Measurements from ENCODE around the gene ZAR1. TPM values are rescaled to one million over a fixed set of nuclear protein-coding genes. Genes with fewer than 3 reads are reported as not detected.

Gene ZAR1
- total and polyA plus RNA-seq, 12 donors = not detected

DNA sequence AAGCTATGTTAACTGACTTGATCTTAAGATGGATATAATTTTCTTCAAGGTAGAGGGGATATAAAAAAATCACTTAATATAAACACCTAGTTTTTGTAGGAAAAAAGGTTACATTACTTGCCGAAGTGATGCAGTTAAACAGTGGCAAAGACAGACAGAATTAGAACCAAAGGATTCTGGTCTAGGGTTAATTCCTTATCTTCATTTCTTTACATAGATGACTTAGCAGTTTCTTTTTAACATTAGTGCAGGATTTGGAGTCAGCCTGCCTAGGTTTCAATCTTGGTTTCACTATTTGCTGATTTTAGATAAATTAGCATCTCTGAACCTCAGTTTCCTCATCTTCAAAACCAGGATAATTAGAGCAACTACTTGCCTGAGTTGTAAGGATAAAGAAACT lies 14.3 kb downstream of the ZAR1 start:
- H3K9me3 ChIP-seq = no peaks in the 10 kb centered on the region
- DNase-seq (no peak), ATAC-seq (no peak)
- no peak overlapping the region for H3K27ac ChIP-seq
- H3K4me3 ChIP-seq = no peak overlapping the region
- intact Hi-C loops (cut with DNase I) = no loop called here
- H3K36me3 ChIP-seq = peaks cover 0 to 100% (median 50%) of the 10 kb centered on the region in 9 donors
- 90 to 92% methylated on average over 1 of the region's 1 CpG for WGBS, 2 donors
- H3K4me1 ChIP-seq = no peaks in the 10 kb centered on the region
- TF ChIP-seq, protein P1, sequence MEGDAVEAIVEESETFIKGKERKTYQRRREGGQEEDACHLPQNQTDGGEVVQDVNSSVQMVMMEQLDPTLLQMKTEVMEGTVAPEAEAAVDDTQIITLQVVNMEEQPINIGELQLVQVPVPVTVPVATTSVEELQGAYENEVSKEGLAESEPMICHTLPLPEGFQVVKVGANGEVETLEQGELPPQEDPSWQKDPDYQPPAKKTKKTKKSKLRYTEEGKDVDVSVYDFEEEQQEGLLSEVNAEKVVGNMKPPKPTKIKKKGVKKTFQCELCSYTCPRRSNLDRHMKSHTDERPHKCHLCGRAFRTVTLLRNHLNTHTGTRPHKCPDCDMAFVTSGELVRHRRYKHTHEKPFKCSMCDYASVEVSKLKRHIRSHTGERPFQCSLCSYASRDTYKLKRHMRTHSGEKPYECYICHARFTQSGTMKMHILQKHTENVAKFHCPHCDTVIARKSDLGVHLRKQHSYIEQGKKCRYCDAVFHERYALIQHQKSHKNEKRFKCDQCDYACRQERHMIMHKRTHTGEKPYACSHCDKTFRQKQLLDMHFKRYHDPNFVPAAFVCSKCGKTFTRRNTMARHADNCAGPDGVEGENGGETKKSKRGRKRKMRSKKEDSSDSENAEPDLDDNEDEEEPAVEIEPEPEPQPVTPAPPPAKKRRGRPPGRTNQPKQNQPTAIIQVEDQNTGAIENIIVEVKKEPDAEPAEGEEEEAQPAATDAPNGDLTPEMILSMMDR (IDR thresholded peaks at IDR 0.05) = no peak
- H3K27me3 ChIP-seq = no peaks in the 10 kb centered on the region

DNA sequence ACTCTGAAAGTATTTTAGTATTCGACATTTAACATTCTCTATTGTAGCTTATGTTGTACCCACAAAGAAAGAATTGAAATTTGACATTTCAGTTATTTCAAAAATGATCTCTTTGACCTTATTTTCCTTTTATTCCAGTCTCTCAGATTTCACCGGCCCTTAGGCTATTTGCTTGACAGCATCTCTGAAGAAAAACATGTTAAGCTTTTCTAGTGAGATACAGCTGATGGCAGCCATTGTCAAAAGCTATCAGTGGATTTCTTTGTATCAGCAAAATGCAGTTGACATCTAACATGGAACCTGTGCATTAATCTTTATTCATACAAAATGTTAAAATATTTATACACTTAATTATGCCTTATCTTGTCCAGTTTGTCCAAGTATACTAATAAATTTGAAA lies 16.7 kb downstream of the ZAR1 start:
- Histone ChIP-seq H3K4me1 (no peaks in the 10 kb centered on the region), H3K9me3 (no peaks in the 10 kb centered on the region), H3K4me3 (no peak overlapping the region), H3K36me3 (peaks cover 0 to 100% (median 53%) of the 10 kb centered on the region in 9 donors), H3K27me3 (no peaks in the 10 kb centered on the region), H3K27ac (no peak overlapping the region)
- DNase-seq = no peak
- WGBS, 2 donors = 91% methylated on average over 2 of the region's 2 CpGs
- intact Hi-C loops (cut with DNase I) = no loop called here
- TF ChIP-seq, protein P1 (IDR thresholded peaks at IDR 0.05) = no peak
- ATAC-seq = no peak

- H3K36me3 ChIP-seq = peaks cover 0 to 100% (median 75%) of the 10 kb centered on the region in 9 donors
- H3K27ac ChIP-seq = no peak overlapping the region
- no peaks in the 10 kb centered on the region for H3K27me3 ChIP-seq
- no peak overlapping the region for H3K4me3 ChIP-seq
- DNase-seq (no peak), ATAC-seq (no peak)
- H3K9me3 ChIP-seq = no peaks in the 10 kb centered on the region
- TF ChIP-seq, protein P1 (IDR thresholded peaks at IDR 0.05) = no peak
- no peaks in the 10 kb centered on the region for H3K4me1 ChIP-seq
- intact Hi-C loops (cut with DNase I) = no loop called here
Measured at GRCh38 chr4:48509543-48509942, 19.5 kb downstream of the ZAR1 start.

GRCh38 chr4:48518143-48518542 lies 28.1 kb downstream of the ZAR1 start:
- TF ChIP-seq, protein P1 (IDR thresholded peaks at IDR 0.05) = no peak
- WGBS, 2 donors = 98 to 99% methylated on average over 3 of the region's 3 CpGs
- no peak for DNase-seq
- Histone ChIP-seq H3K4me3 (no peak overlapping the region), H3K4me1 (no peaks in the 10 kb centered on the region), H3K9me3 (no peaks in the 10 kb centered on the region), H3K27me3 (no peaks in the 10 kb centered on the region), H3K27ac (no peak overlapping the region), H3K36me3 (peaks cover 0 to 100% (median 58%) of the 10 kb centered on the region in 9 donors)
- intact Hi-C loops (cut with DNase I) = no loop called here
- no peak for ATAC-seq
